Transverse colon (tissue), 4 donors: Measurements from ENCODE around the gene TMEM62.

Experiments used
- CTCF ChIP-seq, 5 experiments: fragments of 200-600 bp in 3 of 5; fragments of 450-650 bp in 2 of 5; sonication (generic) in 3 of 5; IDR thresholded peaks; 1 replicate in 2 of 5; 2 replicates in 3 of 5; pipeline ENCODE4 v1.5.1; 2016 to 2017; ENCODE audit warnings: antibody characterized with exemption in 5 of 5, inconsistent platforms in 3 of 5, mild to moderate bottlenecking in 2 of 5, moderate library complexity in 1 of 5
- POLR2AphosphoS5 ChIP-seq, 3 donors: sonication (generic); formaldehyde crosslinking; IDR thresholded peaks; one replicate each; pipeline ENCODE4 v1.6.1; 2016; ENCODE audit warnings: antibody characterized with exemption in 3 of 3

- no peak for TF ChIP-seq CTCF (IDR thresholded peaks at IDR 0.05)
- no peak for TF ChIP-seq POLR2AphosphoS5 (IDR thresholded peaks at IDR 0.05)
Observed at GRCh38 chr15:43213466-43213865, 80.1 kb downstream of the TMEM62 start.
